K562 (cell line): ENCODE results near the gene DEDD. TPM values are rescaled to one million over a fixed set of nuclear protein-coding genes. Genes with fewer than 3 reads are reported as not detected.

Experiments
- ATF2 ChIP-seq: sonication (generic); formaldehyde crosslinking; IDR thresholded peaks from 2 replicates; pipeline ENCODE4 v1.8.1; 2022; ENCODE audit warnings: missing genetic modification reagents
- CBFB ChIP-seq: sonication (generic); formaldehyde crosslinking; IDR thresholded peaks from 2 replicates; pipeline ENCODE4 v1.4.0; 2020; ENCODE audit warnings: mild to moderate bottlenecking, missing genetic modification reagents
- CEBPG ChIP-seq, 3 experiments: fragments of 200-800 bp in 1 of 3; sonication (Bioruptor generic) in 1 of 3; sonication (generic) in 1 of 3; formaldehyde crosslinking in 1 of 3; IDR thresholded peaks in 2 of 3; conservative IDR thresholded peaks in 1 of 3; 2 replicates each; pipeline versions ENCODE4 v1.6.1 to v1.8.0; 2016 to 2022; ENCODE audit warnings: missing compliant biosample characterization in 2 of 3, missing genetic modification characterization in 2 of 3, mild to moderate bottlenecking in 1 of 3, missing genetic modification reagents in 1 of 3
- CREM ChIP-seq: IDR thresholded peaks from 2 replicates; pipeline ENCODE4 v1.6.1; 2014; ENCODE audit warnings: antibody characterized with exemption, low read depth
- HNRNPUL1 ChIP-seq: fragments of 200-400 bp; formaldehyde crosslinking; IDR thresholded peaks from 2 replicates; pipeline ENCODE4 v1.6.1; 2017; ENCODE audit warnings: low read length
- KLF13 ChIP-seq: fragments of 450-650 bp; IDR thresholded peaks from 2 replicates; pipeline ENCODE4 v1.6.1; 2016; ENCODE audit warnings: missing genetic modification characterization, low read depth, mild to moderate bottlenecking, missing compliant biosample characterization, moderate library complexity, borderline replicate concordance
- MAFK ChIP-seq: IDR thresholded peaks from 2 replicates; pipeline ENCODE4 v1.6.1; 2011; ENCODE audit warnings: low read length, improper control_type of control experiment
- MXI1 ChIP-seq: IDR thresholded peaks from 2 replicates; pipeline ENCODE4 v1.6.1; 2011; ENCODE audit warnings: low read depth, mild to moderate bottlenecking, improper control_type of control experiment, low read length
- NR1H2 ChIP-seq: sonication (generic); formaldehyde crosslinking; IDR thresholded peaks from 2 replicates; pipeline ENCODE4 v1.4.0; 2020; ENCODE audit warnings: mild to moderate bottlenecking, missing genetic modification reagents
- RB1 ChIP-seq: fragments of 450-650 bp; IDR thresholded peaks from 2 replicates; pipeline ENCODE4 v1.6.1; 2017; ENCODE audit warnings: low read depth, mild to moderate bottlenecking
- RBBP5 ChIP-seq: fragments of 200-600 bp; sonication (generic); IDR thresholded peaks from 2 replicates; pipeline ENCODE4 v1.6.1; 2012; ENCODE audit warnings: borderline replicate concordance, mild to moderate bottlenecking, low read length, control low read depth, inconsistent platforms; ENCODE audit not compliant: insufficient read depth, poor library complexity, severe bottlenecking
- SMARCE1 ChIP-seq: fragments of 450-650 bp; IDR thresholded peaks from 2 replicates; pipeline ENCODE4 v1.7.1; 2016; ENCODE audit warnings: mild to moderate bottlenecking
- SP2 ChIP-seq: IDR thresholded peaks from 2 replicates; pipeline ENCODE4 v1.6.1; 2011; ENCODE audit warnings: mild to moderate bottlenecking, low read depth, low read length, moderate library complexity; ENCODE audit not compliant: poor library complexity, severe bottlenecking; ENCODE audit errors: extremely low read depth
- STAG1 ChIP-seq: sonication (generic); formaldehyde crosslinking; IDR thresholded peaks from 2 replicates; pipeline ENCODE4 v1.5.0; 2020; ENCODE audit warnings: missing genetic modification reagents, borderline replicate concordance
- TAF15 ChIP-seq: fragments of 200-400 bp; formaldehyde crosslinking; IDR thresholded peaks from 2 replicates; pipeline ENCODE4 v1.6.1; 2017; ENCODE audit warnings: mild to moderate bottlenecking, low read depth, low read length, moderate library complexity
- TCFL5 ChIP-seq: fragments of 250-450 bp; sonication (Bioruptor Pico); conservative IDR thresholded peaks from 2 replicates; pipeline ENCODE4 v1.6.1; 2021; ENCODE audit warnings: mild to moderate bottlenecking, moderate library complexity, matching md5 sums
- ZBTB1 ChIP-seq: sonication (generic); formaldehyde crosslinking; IDR thresholded peaks from 2 replicates; pipeline ENCODE4 v1.8.1; 2023; ENCODE audit warnings: missing genetic modification reagents, low read depth, mild to moderate bottlenecking, borderline replicate concordance
- ZNF146 ChIP-seq: IDR thresholded peaks from one replicate; pipeline ENCODE4 v1.6.1; 2018; ENCODE audit warnings: missing compliant biosample characterization; ENCODE audit not compliant: unreplicated experiment
- ZNF232 ChIP-seq: sonication (generic); formaldehyde crosslinking; IDR thresholded peaks from 2 replicates; pipeline ENCODE4 v1.8.0; 2022; ENCODE audit warnings: mild to moderate bottlenecking, missing genetic modification reagents
- ZNF699 ChIP-seq: fragments of 250-450 bp; sonication (Bioruptor Pico); IDR thresholded peaks from 2 replicates; pipeline ENCODE4 v1.8.0; 2021; ENCODE audit warnings: mild to moderate bottlenecking, moderate library complexity; ENCODE audit not compliant: insufficient replicate concordance
- ZNF766 ChIP-seq: fragments of 200-800 bp; sonication (Bioruptor generic); conservative IDR thresholded peaks from 2 replicates; pipeline ENCODE4 v1.6.1; 2016; ENCODE audit warnings: missing genetic modification characterization, missing compliant biosample characterization
- ZNF830 ChIP-seq: fragments of 250-450 bp; sonication (Bioruptor Pico); IDR thresholded peaks from 2 replicates; pipeline ENCODE4 v1.5.0; 2021; ENCODE audit warnings: mild to moderate bottlenecking
- polyA plus RNA-seq, 8 experiments: library from polyadenylated mRNA; depleted of rRNA in 4 of 8; stranded (reverse) in 5 of 8; unstranded in 3 of 8; fragments of >200 nt; fragmentation: Nextera tagmentation in 2 of 8; fragmentation: Illumina TruSeq in 1 of 8; extraction: Ambion mirVana in 2 of 8; extraction: Trizol in 1 of 8; gene quantifications; 2 replicates each; pipeline versions ENCODE4 v1.2.1 to v1.2.3, GENCODE V29; 2011 to 2014; ENCODE audit warnings: inconsistent platforms in 1 of 8, missing spikeins in 1 of 8
- total RNA-seq, 7 experiments: library from RNA; depleted of rRNA in 6 of 7; stranded (reverse); fragments of >200 nt in 6 of 7; fragmentation: Illumina TruSeq in 2 of 7; extraction: Trizol in 2 of 7; gene quantifications; 2 replicates each; pipeline versions ENCODE4 v1.2.1 to v1.2.3, GENCODE V29; 2011 to 2021; ENCODE audit warnings: low replicate concordance in 1 of 7
- TF ChIP-seq, protein P1 (sequence below): fragments of 450-650 bp; IDR thresholded peaks from 2 replicates; pipeline ENCODE4 v1.6.1; 2017; ENCODE audit warnings: antibody characterized with exemption, mild to moderate bottlenecking

Gene DEDD
- total and polyA plus RNA-seq, 9 of the 15 experiments (the other 6 are each of a cell fraction or from before 2014, with no cell fraction given): 11.6 to 41.0 (median 16.8) TPM

- TF ChIP-seq MXI1 (no peak), NR1H2 (no peak), ZNF830 (CRISPR knock-in tag) (no peak), CREM (peak; percentile 71), CEBPG (CRISPR knock-in tag; IDR thresholded peaks at IDR 0.05) (no peak), CEBPG (tag; conservative IDR thresholded peaks at IDR 0.05 in 1 of 2, IDR thresholded peaks at IDR 0.05 in 1 of 2) (no peak), STAG1 (CRISPR knock-in tag) (no peak), TCFL5 (no peak), ATF2 (CRISPR knock-in tag) (peak; percentile 72; the same call in 1 of the 2 replicates), MAFK (no peak), SMARCE1 (no peak), SP2 (no peak), TAF15 (no peak), KLF13 (tag) (no peak), ZNF146 (CRISPR knock-in tag) (no peak), RBBP5 (no peak), CBFB (peak; percentile 23; the same call in 1 of the 2 replicates), ZBTB1 (CRISPR knock-in tag) (no peak), RB1 (no peak), ZNF699 (CRISPR knock-in tag) (no peak), ZNF232 (CRISPR knock-in tag) (no peak), ZNF766 (no peak), HNRNPUL1 (no peak)
- TF ChIP-seq, protein P1, sequence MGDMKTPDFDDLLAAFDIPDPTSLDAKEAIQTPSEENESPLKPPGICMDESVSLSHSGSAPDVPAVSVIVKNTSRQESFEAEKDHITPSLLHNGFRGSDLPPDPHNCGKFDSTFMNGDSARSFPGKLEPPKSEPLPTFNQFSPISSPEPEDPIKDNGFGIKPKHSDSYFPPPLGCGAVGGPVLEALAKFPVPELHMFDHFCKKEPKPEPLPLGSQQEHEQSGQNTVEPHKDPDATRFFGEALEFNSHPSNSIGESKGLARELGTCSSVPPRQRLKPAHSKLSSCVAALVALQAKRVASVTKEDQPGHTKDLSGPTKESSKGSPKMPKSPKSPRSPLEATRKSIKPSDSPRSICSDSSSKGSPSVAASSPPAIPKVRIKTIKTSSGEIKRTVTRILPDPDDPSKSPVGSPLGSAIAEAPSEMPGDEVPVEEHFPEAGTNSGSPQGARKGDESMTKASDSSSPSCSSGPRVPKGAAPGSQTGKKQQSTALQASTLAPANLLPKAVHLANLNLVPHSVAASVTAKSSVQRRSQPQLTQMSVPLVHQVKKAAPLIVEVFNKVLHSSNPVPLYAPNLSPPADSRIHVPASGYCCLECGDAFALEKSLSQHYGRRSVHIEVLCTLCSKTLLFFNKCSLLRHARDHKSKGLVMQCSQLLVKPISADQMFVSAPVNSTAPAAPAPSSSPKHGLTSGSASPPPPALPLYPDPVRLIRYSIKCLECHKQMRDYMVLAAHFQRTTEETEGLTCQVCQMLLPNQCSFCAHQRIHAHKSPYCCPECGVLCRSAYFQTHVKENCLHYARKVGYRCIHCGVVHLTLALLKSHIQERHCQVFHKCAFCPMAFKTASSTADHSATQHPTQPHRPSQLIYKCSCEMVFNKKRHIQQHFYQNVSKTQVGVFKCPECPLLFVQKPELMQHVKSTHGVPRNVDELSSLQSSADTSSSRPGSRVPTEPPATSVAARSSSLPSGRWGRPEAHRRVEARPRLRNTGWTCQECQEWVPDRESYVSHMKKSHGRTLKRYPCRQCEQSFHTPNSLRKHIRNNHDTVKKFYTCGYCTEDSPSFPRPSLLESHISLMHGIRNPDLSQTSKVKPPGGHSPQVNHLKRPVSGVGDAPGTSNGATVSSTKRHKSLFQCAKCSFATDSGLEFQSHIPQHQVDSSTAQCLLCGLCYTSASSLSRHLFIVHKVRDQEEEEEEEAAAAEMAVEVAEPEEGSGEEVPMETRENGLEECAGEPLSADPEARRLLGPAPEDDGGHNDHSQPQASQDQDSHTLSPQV: no peak
These were observed 57.6 kb downstream of the DEDD start (continued) for GRCh38 chr1:161074676-161075368.
